Right lobe of liver (tissue), 4 donors: ENCODE results near the gene STX11.

Experiments used
- POLR2A ChIP-seq: fragments of 450-650 bp; IDR thresholded peaks from one replicate; pipeline ENCODE4 v1.6.1; 2017; ENCODE audit warnings: antibody characterized with exemption, mild to moderate bottlenecking
- TF ChIP-seq, protein P1 (sequence below), 4 donors: fragments of 200-600 bp in 3 of 4; fragments of 450-650 bp in 1 of 4; IDR thresholded peaks; one replicate each; pipeline versions ENCODE4 v1.5.1 to v1.8.0; 2016 to 2022; ENCODE audit warnings: antibody characterized with exemption in 4 of 4, mild to moderate bottlenecking in 2 of 4
- donor health status: DM: no; HTN: no; CAD: no.
- donor health status: DM: no; HTN: no; CAD: no.
- donor health status: DM: no; HTN: yes; CAD: no.

DNA sequence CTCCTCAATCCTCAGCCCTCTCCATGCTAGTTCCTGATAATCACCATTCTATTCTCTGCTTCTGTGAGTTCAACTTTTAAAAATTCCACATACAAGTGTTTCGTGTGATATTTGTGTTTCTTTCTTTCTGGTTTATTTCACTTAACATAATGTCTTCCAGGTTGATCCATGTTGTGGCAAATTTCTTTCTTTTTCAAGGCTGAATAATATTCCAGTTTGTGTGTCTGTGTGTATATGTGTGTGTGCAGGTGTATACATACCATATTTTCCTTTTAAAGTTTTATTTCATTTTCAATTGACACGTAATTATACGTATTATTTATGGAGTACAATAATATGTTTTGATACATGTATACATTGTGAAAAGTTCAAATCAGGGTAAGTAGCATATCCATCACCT lies 35.1 kb upstream of the STX11 start:
- TF ChIP-seq, protein P1, sequence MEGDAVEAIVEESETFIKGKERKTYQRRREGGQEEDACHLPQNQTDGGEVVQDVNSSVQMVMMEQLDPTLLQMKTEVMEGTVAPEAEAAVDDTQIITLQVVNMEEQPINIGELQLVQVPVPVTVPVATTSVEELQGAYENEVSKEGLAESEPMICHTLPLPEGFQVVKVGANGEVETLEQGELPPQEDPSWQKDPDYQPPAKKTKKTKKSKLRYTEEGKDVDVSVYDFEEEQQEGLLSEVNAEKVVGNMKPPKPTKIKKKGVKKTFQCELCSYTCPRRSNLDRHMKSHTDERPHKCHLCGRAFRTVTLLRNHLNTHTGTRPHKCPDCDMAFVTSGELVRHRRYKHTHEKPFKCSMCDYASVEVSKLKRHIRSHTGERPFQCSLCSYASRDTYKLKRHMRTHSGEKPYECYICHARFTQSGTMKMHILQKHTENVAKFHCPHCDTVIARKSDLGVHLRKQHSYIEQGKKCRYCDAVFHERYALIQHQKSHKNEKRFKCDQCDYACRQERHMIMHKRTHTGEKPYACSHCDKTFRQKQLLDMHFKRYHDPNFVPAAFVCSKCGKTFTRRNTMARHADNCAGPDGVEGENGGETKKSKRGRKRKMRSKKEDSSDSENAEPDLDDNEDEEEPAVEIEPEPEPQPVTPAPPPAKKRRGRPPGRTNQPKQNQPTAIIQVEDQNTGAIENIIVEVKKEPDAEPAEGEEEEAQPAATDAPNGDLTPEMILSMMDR (IDR thresholded peaks at IDR 0.05), result no peak
- no peak for TF ChIP-seq POLR2A
